ENCODE measurements around the gene PTPRN. TPM values are rescaled to one million over a fixed set of nuclear protein-coding genes. Genes with fewer than 3 reads are reported as not detected.

Gene PTPRN
- total and polyA plus RNA-seq, 10 of the 15 experiments (the other 5 are each of a cell fraction or from before 2014, with no cell fraction given), result 0.28 to 0.69 TPM; not detected in 8

DNA sequence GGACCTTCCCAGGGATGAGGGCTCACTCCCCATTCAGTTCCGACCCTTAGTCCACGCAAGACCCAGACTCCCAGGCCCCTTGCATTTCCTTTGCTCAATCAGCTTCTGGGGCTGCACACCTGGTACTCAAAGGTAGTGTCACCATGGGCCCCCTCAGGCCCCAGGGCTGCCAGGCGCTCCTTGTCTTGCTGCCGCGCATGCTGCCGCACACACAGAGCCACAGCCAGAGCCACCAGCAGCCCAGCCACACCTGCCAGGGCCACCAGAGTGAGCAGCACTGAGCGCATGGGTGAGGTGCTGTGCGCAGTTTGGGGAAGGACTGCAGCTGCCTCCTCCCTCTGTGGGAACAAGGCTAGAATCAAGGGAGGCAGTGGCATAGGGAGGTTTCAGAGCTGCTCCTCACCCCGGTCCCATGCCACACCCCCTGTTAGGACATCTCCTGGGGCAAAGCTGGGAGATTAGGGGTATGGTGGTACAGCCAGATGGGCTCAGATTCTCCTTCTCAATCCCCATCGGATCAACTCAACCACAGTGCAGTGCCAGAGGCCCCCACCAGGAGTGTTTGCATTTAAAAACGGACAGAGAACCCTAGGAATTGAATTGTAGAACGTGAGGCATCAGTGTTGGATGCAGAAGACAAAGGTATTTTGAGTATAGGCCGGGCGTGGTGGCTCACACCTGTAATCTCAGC is 11.3 kb downstream of the PTPRN start:
- ChIA-PET SMC1A (ENCODE audit: uncharacterized antibody, unreplicated experiment) (interaction anchor here (1.2 to 5.8 kb wide), 5 partner anchors 36 to 144 kb away, joined by 4 to 36 read pairs (median 5); partner anchors contain the start of gene NHEJ1), CTCF (interaction anchor here (0.7 to 10.9 kb wide), 13 partner anchors 17 to 240 kb away, joined by 3 to 208 read pairs (median 4); partner anchors contain the start of genes CNPPD1, DNAJB2, NHEJ1 and SLC23A3), POLR2A (no interaction called here), RAD21 (ENCODE audit: unreplicated experiment) (interaction anchor here (0.8 to 4.0 kb wide), 3 partner anchors 19 to 139 kb away, joined by 4 to 33 read pairs (median 22); partner anchors contain the start of genes DNAJB2, NHEJ1 and SLC23A3)
- Histone ChIP-seq H4K20me1 (ENCODE audit: control insufficient read depth, insufficient read depth) (no peaks in the 10 kb centered on the region), H3K9ac (ENCODE audit: control insufficient read depth, insufficient read depth, low read length) (no peak overlapping the region), H3K27ac (ENCODE audit: control insufficient read depth, insufficient read depth) (no peak overlapping the region), H2AFZ (ENCODE audit: control insufficient read depth, low read depth, low read length) (no peak overlapping the region), H3K4me2 (ENCODE audit: control insufficient read depth, insufficient read depth) (no peak overlapping the region), H3K4me1 (ENCODE audit: control insufficient read depth, insufficient read depth, low read length) (peaks cover 8% of the 10 kb centered on the region), H3K79me2 (ENCODE audit: control insufficient read depth, insufficient read depth, low read length) (no peaks in the 10 kb centered on the region), H3K36me3 (ENCODE audit: control insufficient read depth in 2 of 2, insufficient read depth in 2 of 2, low read length in 1 of 2) (no peaks in the 10 kb centered on the region), H3K27me3 (replicated peaks in 1 of 2; ENCODE audit: control insufficient read depth in 2 of 2, insufficient read depth in 2 of 2, low read length in 1 of 2) (peaks cover 2 to 3% of the 10 kb centered on the region in 2 experiments; a peak in 1 of 4 replicates), H3K4me3 (no peak overlapping the region), H3K9me3 (replicated peaks; ENCODE audit: control insufficient read depth, insufficient read depth, low read length) (no peaks in the 10 kb centered on the region)
- intact Hi-C loops (cut with micrococcal nuclease; ENCODE audit: unreplicated experiment), result loop anchor here (1.0 to 5.0 kb wide), 3 partner anchors 121 to 241 kb away; partner anchors contain the start of genes CNPPD1, NHEJ1 and RETREG2
- ATAC-seq, result no peak
- TF ChIP-seq KLF5 (IDR thresholded peaks at IDR 0.05; ENCODE audit: partially characterized antibody) (no peak), NR2F1 (conservative IDR thresholded peaks at IDR 0.05) (no peak), ZBTB11 (CRISPR knock-in tag; IDR thresholded peaks at IDR 0.05) (no peak), FOXK2 (IDR thresholded peaks at IDR 0.05) (no peak), ETV6 (conservative IDR thresholded peaks at IDR 0.05 in 1 of 2, IDR thresholded peaks at IDR 0.05 in 1 of 2; ENCODE audit: borderline replicate concordance in 1 of 2, low read depth in 1 of 2) (no peak), SP1 (IDR thresholded peaks at IDR 0.05; ENCODE audit: low read depth, low read length) (no peak), IKZF2 (IDR thresholded peaks at IDR 0.05) (no peak), KAT2A (conservative IDR thresholded peaks at IDR 0.05; ENCODE audit: control insufficient read depth, low read depth, low read length) (no peak), GATAD2B (conservative IDR thresholded peaks at IDR 0.05; ENCODE audit: low read depth) (no peak), RFX5 (IDR thresholded peaks at IDR 0.05; ENCODE audit: low read depth, low read length) (no peak), ZSCAN29 (IDR thresholded peaks at IDR 0.05) (no peak)
- in situ Hi-C loops (cut with MboI), result loop anchor here (5.0 kb wide), 2 partner anchors 141 to 241 kb away; no protein-coding TSS in a partner anchor
- no TSS peak for BruUV-seq (replicated peaks)
- DNase-seq (ENCODE audit: low read depth, low spot score), result no peak
- whole genome bisulfite sequencing (ENCODE audit: insufficient coverage, insufficient replicate concordance, low lambda C conversion rate, missing lambda C conversion rate), result 54% methylated on average over 14 of the region's 14 CpGs
- FAIRE-seq, result no peak

Data from GM12878 (cell line).